Osteocyte (in vitro differentiated cells): Measurements from ENCODE around the gene CBY3. TPM values are rescaled to one million over a fixed set of nuclear protein-coding genes. Genes with fewer than 3 reads are reported as not detected.
"Not testable (repeated sequence)": the region's sequence is repeated elsewhere in the genome, so short reads cannot be mapped to it uniquely, and the experiment has no call there.

Experiments
- DNase-seq: peaks from one replicate; pipeline ENCODE4 v3.0.0; 2021; ENCODE audit warnings: mixed read lengths; ENCODE audit not compliant: unreplicated experiment; ENCODE audit errors: extremely low spot score
- H3K27ac Mint-ChIP-seq: one replicate; pipeline ENCODE4 v1.8.0; 2021; ENCODE audit warnings: mild to moderate bottlenecking, mixed read lengths; ENCODE audit not compliant: unreplicated experiment
- H3K27me3 Mint-ChIP-seq: one replicate; pipeline ENCODE4 v1.8.0; 2021; ENCODE audit warnings: mixed read lengths; ENCODE audit not compliant: unreplicated experiment
- H3K36me3 Mint-ChIP-seq: one replicate; pipeline ENCODE4 v1.8.0; 2021; ENCODE audit warnings: mixed read lengths; ENCODE audit not compliant: unreplicated experiment
- H3K4me1 Mint-ChIP-seq: one replicate; pipeline ENCODE4 v1.8.0; 2021; ENCODE audit warnings: mixed read lengths; ENCODE audit not compliant: unreplicated experiment
- H3K4me3 Mint-ChIP-seq: one replicate; pipeline ENCODE4 v1.8.0; 2021; ENCODE audit warnings: mild to moderate bottlenecking, moderate library complexity, mixed read lengths; ENCODE audit not compliant: unreplicated experiment
- H3K9me3 Mint-ChIP-seq: one replicate; pipeline ENCODE4 v1.8.0; 2021; ENCODE audit warnings: mixed read lengths; ENCODE audit not compliant: unreplicated experiment
- total RNA-seq: library from RNA; stranded (reverse); gene quantifications from 2 replicates; pipeline ENCODE4 v1.2.1, GENCODE V29; 2021
- TF ChIP-seq, protein P1 (sequence below): fragments of 200-600 bp; sonication (generic); IDR thresholded peaks from 2 replicates; pipeline ENCODE4 v1.5.0; 2021; ENCODE audit warnings: antibody characterized with exemption, mild to moderate bottlenecking, moderate library complexity

The CBY3 gene
- total RNA-seq, 1 donor from 2014 or later = not detected

- no peak for DNase-seq
- Mint-ChIP-seq H3K27me3 (no peaks in the 10 kb centered on the region), H3K27ac (no peak overlapping the region), H3K4me1 (no peaks in the 10 kb centered on the region), H3K4me3 (no peak overlapping the region), H3K9me3 (no peaks in the 10 kb centered on the region), H3K36me3 (peaks cover 9% of the 10 kb centered on the region)
- TF ChIP-seq, protein P1, sequence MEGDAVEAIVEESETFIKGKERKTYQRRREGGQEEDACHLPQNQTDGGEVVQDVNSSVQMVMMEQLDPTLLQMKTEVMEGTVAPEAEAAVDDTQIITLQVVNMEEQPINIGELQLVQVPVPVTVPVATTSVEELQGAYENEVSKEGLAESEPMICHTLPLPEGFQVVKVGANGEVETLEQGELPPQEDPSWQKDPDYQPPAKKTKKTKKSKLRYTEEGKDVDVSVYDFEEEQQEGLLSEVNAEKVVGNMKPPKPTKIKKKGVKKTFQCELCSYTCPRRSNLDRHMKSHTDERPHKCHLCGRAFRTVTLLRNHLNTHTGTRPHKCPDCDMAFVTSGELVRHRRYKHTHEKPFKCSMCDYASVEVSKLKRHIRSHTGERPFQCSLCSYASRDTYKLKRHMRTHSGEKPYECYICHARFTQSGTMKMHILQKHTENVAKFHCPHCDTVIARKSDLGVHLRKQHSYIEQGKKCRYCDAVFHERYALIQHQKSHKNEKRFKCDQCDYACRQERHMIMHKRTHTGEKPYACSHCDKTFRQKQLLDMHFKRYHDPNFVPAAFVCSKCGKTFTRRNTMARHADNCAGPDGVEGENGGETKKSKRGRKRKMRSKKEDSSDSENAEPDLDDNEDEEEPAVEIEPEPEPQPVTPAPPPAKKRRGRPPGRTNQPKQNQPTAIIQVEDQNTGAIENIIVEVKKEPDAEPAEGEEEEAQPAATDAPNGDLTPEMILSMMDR = peak; percentile 63
Observed at GRCh38 chr5:179668391-179668790, 12.4 kb downstream of the CBY3 start.

DNA sequence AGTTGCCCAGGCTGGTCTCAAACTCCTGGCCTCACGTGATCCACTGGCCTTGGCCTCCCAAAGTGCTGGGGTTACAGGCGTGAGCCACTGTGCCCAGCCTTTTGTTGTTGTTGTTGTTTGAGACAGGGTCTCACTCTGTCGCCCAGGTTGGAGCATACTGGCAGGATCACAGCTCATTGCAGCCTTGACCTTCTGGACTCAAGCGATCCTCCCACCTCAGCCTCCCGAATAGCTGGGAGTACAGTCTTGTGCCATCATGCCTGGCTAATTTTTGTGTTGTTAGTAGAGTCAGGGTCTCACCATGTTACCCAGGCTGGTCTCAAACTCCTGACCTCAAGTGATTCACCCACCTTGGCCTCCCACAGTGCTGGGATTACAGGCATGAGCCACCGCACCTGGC, 19.2 kb downstream of the CBY3 start:
- not testable (repeated sequence) for H3K9me3 Mint-ChIP-seq, H3K4me3 Mint-ChIP-seq, H3K36me3 Mint-ChIP-seq, H3K27ac Mint-ChIP-seq, DNase-seq, H3K27me3 Mint-ChIP-seq, H3K4me1 Mint-ChIP-seq

GRCh38 chr5:179658179-179658856, 22.5 kb downstream of the CBY3 start:
- H3K36me3 Mint-ChIP-seq, H3K4me1 Mint-ChIP-seq, H3K27me3 Mint-ChIP-seq, DNase-seq, H3K9me3 Mint-ChIP-seq: not testable (repeated sequence)
- peak overlapping the region; percentile 76 for H3K27ac Mint-ChIP-seq
- peak overlapping the region; percentile 76 for H3K4me3 Mint-ChIP-seq

DNA sequence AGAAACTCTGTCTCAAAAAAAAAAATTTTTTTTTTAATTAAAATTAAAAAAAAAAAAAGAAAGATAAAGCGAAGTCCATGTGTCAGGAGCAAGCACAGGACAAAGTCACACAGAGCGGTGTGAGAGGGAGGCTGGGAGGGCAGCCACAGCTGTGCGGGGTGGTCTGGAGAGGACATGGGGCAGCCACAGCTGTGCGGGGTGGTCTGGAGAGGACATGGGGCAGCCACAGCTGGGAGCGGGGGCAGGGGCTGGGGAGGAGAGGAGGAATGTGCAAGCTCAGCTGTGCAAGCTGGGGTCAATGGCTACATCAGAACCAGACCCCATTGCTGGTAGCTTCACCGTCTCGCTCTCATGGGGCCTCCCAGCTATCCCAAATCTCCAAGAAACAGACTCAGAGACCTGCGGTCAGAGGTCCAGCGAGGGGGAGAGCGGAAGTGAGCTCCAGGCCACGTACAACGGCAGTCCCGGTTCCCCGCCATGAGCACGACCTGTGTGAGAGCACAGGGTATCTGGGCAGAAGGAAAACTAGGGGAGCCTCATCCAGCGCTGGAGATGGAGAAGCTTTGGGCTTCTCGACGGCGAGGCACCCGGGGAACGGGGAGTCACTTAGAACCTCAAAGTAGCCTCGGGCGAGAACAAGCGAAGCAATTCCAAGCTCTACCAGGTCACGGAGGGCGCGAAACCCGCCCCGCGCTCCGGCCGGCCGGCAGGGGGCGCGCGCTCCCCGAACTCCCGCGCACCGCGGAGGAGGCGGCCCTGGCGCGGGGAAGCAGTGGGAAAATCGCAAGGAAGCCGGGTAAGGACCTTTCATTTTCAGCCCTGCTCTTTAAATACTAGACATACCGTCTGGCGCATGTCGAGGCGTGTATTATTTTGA, 23.3 kb downstream of the CBY3 start:
- not testable (repeated sequence) for H3K4me1 Mint-ChIP-seq, H3K27me3 Mint-ChIP-seq, H3K36me3 Mint-ChIP-seq, H3K9me3 Mint-ChIP-seq, H3K27ac Mint-ChIP-seq, DNase-seq
- peak overlapping the region; percentile 76 for H3K4me3 Mint-ChIP-seq

- DNase-seq, H3K4me3 Mint-ChIP-seq, H3K27me3 Mint-ChIP-seq, H3K36me3 Mint-ChIP-seq, H3K27ac Mint-ChIP-seq, H3K4me1 Mint-ChIP-seq, H3K9me3 Mint-ChIP-seq: not testable (repeated sequence)
Observed at GRCh38 chr5:179653135-179653534, 27.7 kb downstream of the CBY3 start.

DNA sequence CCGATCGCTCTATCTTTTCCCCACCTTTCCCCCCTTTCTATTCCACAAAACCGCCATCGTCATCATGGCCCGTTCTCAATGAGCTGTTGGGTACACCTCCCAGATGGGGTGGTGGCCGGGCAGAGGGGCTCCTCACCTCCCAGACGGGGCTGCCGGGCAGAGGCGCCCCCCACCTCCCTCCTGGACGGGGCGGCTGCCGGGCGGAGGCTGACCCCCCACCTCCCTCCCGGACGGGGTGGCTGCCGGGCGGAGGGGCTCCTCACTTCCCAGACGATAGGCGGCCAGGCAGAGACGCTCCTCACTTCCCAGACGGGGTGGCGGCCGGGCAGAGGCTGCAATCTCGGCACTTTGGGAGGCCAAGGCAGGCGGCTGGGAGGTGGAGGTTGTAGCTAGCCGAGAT, 30.6 kb downstream of the CBY3 start:
- H3K4me1 Mint-ChIP-seq, H3K27me3 Mint-ChIP-seq, DNase-seq, H3K4me3 Mint-ChIP-seq, H3K27ac Mint-ChIP-seq, H3K36me3 Mint-ChIP-seq, H3K9me3 Mint-ChIP-seq: not testable (repeated sequence)

DNA sequence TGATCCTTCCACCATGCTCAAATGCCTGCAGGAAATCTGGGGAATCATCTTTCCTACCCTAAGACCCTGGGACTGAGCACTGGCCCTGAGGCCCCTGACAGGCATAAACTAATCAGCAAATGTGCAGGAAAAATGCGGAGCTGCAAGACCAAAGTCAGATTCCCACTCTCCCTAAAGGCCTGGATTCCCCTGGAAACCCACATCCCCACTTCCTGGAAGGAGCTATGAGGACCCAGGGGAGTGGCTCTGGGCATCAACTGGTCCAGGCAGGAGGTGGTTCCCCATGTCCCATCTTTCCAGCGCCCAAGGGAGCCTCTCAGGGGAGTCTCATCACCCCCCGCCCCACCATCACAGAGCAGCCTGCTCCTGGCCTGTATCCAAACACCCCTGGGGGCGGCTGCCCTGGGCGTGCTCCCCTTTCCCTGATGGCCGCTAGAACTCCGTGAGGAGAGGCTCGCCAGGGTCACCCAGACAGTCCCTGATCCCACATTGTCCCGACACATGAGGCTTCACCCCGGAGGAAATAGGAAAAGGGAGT, 31.6 kb downstream of the CBY3 start:
- not testable (repeated sequence) for H3K36me3 Mint-ChIP-seq, H3K27me3 Mint-ChIP-seq, H3K4me1 Mint-ChIP-seq, DNase-seq, H3K9me3 Mint-ChIP-seq, H3K27ac Mint-ChIP-seq, H3K4me3 Mint-ChIP-seq

DNA sequence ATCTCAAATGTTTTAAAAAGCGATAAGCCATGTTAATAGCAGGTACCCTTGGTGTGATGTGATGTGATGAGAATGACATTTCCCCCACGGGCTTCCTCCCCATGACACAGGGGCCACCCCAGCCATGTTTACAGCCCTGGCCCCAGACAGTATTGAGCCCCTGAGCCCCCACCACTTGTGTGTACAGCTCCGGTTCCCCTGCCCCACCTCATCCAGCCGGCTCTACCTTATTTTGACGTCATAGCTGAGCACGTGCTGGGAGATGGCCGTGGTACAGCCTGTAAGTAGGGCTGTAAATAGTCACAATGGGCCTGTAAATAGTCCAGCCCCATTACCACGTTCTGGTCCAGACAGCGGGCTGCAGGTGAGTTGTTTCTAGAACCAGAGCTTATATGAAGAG, 32.4 kb downstream of the CBY3 start:
- Mint-ChIP-seq H3K4me3 (no peak overlapping the region), H3K27me3 (peaks cover 2% of the 10 kb centered on the region), H3K9me3 (no peaks in the 10 kb centered on the region), H3K27ac (no peak overlapping the region), H3K4me1 (peaks cover 3% of the 10 kb centered on the region), H3K36me3 (no peaks in the 10 kb centered on the region)
- DNase-seq = no peak
- TF ChIP-seq, protein P1 = no peak

- DNase-seq = not testable (repeated sequence)
Observed at GRCh38 chr5:179644766-179645165, 36.1 kb downstream of the CBY3 start.

More at GRCh38 chr5:179644766-179645165, 36.1 kb downstream of the CBY3 start:
- not testable (repeated sequence) for H3K27me3 Mint-ChIP-seq, H3K27ac Mint-ChIP-seq, H3K36me3 Mint-ChIP-seq, H3K9me3 Mint-ChIP-seq, H3K4me1 Mint-ChIP-seq, H3K4me3 Mint-ChIP-seq
